Neural progenitor cell (in vitro differentiated cells): ENCODE data around the gene UBR4. TPM values are rescaled to one million over a fixed set of nuclear protein-coding genes. Genes with fewer than 3 reads are reported as not detected.

Experiments used
- DNase-seq: peaks from one replicate; pipeline ENCODE4 v3.0.0-alpha.2; 2016; ENCODE audit warnings: low spot score
- H2AFZ ChIP-seq: fragments of 200-600 bp; sonication (generic); replicated peaks from 2 replicates; pipeline ENCODE4 v1.6.1; 2016; ENCODE audit warnings: antibody characterized with exemption
- H3F3A ChIP-seq: fragments of 200-600 bp; sonication (generic); 2 replicates; pipeline ENCODE4 v1.6.1; 2016; ENCODE audit warnings: antibody characterized with exemption, low read depth
- H3K27ac ChIP-seq: fragments of 200-600 bp; sonication (generic); 2 replicates; pipeline ENCODE4 v1.5.1; 2016; ENCODE audit warnings: mild to moderate bottlenecking
- H3K27me3 ChIP-seq: fragments of 200-600 bp; sonication (generic); 2 replicates; pipeline ENCODE4 v1.6.1; 2016; ENCODE audit warnings: mild to moderate bottlenecking, moderate library complexity
- H3K36me3 ChIP-seq: fragments of 200-600 bp; sonication (generic); 2 replicates; pipeline ENCODE4 v1.5.1; 2016
- H3K4me1 ChIP-seq: fragments of 200-600 bp; sonication (generic); 2 replicates; pipeline ENCODE4 v1.6.1; 2016; ENCODE audit warnings: mixed run types
- H3K4me2 ChIP-seq: fragments of 200-600 bp; sonication (generic); 2 replicates; pipeline ENCODE4 v1.6.1; 2016
- H3K4me3 ChIP-seq: fragments of 200-600 bp; sonication (generic); 2 replicates; pipeline ENCODE4 v1.5.1; 2016
- H3K79me2 ChIP-seq: fragments of 200-600 bp; sonication (generic); 2 replicates; pipeline ENCODE4 v1.6.1; 2016; ENCODE audit warnings: low read depth
- H3K9ac ChIP-seq: fragments of 200-600 bp; sonication (generic); 2 replicates; pipeline ENCODE4 v1.6.1; 2016
- H3K9me3 ChIP-seq: fragments of 200-600 bp; sonication (generic); 2 replicates; pipeline ENCODE4 v1.5.1; 2016; ENCODE audit warnings: low read depth
- H4K20me1 ChIP-seq: fragments of 200-600 bp; sonication (generic); 2 replicates; pipeline ENCODE4 v1.6.1; 2016; ENCODE audit warnings: low read depth
- H3K27ac Mint-ChIP-seq: 3 replicates; pipeline ENCODE4 v1.8.0; 2021; ENCODE audit warnings: mixed read lengths
- H3K27me3 Mint-ChIP-seq: 2 replicates; pipeline ENCODE4 v1.8.0; 2022; ENCODE audit warnings: low read depth, mild to moderate bottlenecking, inconsistent platforms, moderate library complexity, mixed read lengths; ENCODE audit not compliant: insufficient read depth
- H3K36me3 Mint-ChIP-seq: 3 replicates; pipeline ENCODE4 v1.8.0; 2021; ENCODE audit warnings: mixed read lengths
- H3K4me1 Mint-ChIP-seq: 3 replicates; pipeline ENCODE4 v1.8.0; 2021; ENCODE audit warnings: mixed read lengths
- H3K4me3 Mint-ChIP-seq: 3 replicates; pipeline ENCODE4 v1.8.0; 2021; ENCODE audit warnings: mild to moderate bottlenecking, moderate library complexity, mixed read lengths
- H3K9me3 Mint-ChIP-seq: 3 replicates; pipeline ENCODE4 v1.8.0; 2020; ENCODE audit warnings: mixed read lengths
- EZH2 ChIP-seq: fragments of 200-600 bp; sonication (generic); IDR thresholded peaks from 2 replicates; pipeline ENCODE4 v1.6.1; 2017; ENCODE audit warnings: antibody characterized with exemption, mild to moderate bottlenecking, moderate library complexity
- EZH2phosphoT487 ChIP-seq: fragments of 200-600 bp; sonication (generic); IDR thresholded peaks from 2 replicates; pipeline ENCODE4 v1.6.1; 2017; ENCODE audit warnings: antibody characterized with exemption
- total RNA-seq: library from RNA; depleted of rRNA; stranded (reverse); fragments of >200 nt; gene quantifications from 2 replicates; pipeline ENCODE4 v1.2.3, GENCODE V29; 2015; ENCODE audit warnings: low replicate concordance
- TF ChIP-seq, protein P1 (sequence below): fragments of 200-600 bp; sonication (generic); IDR thresholded peaks from 2 replicates; pipeline ENCODE4 v1.5.1; 2017; ENCODE audit warnings: antibody characterized with exemption, mild to moderate bottlenecking

The UBR4 gene
- total RNA-seq, 1 donor from 2014 or later = 71.2 TPM

DNA sequence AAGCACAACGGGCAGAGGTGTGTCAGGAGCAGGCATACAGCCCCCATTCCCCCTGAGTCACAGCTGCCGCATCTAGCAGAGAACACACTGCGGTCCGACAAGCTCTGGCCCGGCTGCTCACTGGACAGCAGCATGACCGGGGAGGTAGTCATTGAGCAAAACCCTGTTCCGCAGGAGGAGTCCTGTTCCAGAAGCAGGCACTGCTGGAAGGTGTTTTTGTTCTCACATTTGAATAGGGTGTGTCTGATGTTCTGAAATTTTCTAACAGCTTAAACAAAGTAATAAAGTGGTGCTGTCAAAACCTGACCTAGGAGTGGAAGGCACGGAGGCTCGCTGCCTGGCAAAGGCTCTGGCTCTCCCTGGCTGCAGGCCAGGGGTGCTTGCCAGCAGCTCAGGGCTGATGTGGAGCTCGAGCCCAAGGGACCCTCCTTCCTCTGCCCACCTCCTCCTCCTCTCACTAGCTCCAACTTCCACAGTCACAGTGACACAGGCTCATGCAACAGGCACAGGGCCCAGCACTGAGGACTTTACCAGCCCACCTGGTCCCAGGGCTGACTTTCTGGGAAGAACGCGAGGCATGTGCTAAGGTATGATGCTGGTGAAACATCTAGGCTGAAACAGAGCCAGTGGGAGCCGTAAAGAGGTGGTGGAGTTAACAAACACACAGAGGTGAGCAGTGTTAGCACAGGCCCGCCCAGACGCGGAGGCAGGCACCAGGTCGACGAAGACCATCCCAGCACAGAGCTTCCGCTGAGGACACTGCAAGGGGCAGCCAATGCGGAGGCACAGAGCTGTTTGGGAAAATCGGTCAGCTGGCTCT is 135.0 kb downstream of the UBR4 start:
- peaks cover 2% of the 10 kb centered on the region for H4K20me1 ChIP-seq
- Mint-ChIP-seq H3K27ac (no peak overlapping the region), H3K27me3 (peaks cover 2% of the 10 kb centered on the region), H3K4me3 (no peak overlapping the region), H3K4me1 (peaks cover 9% of the 10 kb centered on the region), H3K36me3 (peaks cover 24% of the 10 kb centered on the region), H3K9me3 (no peaks in the 10 kb centered on the region)
- H3K36me3 ChIP-seq = no peaks in the 10 kb centered on the region
- no peak for DNase-seq
- H3K9ac ChIP-seq = no peak overlapping the region
- no peak overlapping the region for H3K4me3 ChIP-seq
- H3K4me1 ChIP-seq = no peaks in the 10 kb centered on the region
- no peak overlapping the region for H3K4me2 ChIP-seq
- H2AFZ ChIP-seq = no peak overlapping the region
- H3K27ac ChIP-seq = no peak overlapping the region
- no peaks in the 10 kb centered on the region for H3K79me2 ChIP-seq
- no peaks in the 10 kb centered on the region for H3F3A ChIP-seq
- TF ChIP-seq, protein P1, sequence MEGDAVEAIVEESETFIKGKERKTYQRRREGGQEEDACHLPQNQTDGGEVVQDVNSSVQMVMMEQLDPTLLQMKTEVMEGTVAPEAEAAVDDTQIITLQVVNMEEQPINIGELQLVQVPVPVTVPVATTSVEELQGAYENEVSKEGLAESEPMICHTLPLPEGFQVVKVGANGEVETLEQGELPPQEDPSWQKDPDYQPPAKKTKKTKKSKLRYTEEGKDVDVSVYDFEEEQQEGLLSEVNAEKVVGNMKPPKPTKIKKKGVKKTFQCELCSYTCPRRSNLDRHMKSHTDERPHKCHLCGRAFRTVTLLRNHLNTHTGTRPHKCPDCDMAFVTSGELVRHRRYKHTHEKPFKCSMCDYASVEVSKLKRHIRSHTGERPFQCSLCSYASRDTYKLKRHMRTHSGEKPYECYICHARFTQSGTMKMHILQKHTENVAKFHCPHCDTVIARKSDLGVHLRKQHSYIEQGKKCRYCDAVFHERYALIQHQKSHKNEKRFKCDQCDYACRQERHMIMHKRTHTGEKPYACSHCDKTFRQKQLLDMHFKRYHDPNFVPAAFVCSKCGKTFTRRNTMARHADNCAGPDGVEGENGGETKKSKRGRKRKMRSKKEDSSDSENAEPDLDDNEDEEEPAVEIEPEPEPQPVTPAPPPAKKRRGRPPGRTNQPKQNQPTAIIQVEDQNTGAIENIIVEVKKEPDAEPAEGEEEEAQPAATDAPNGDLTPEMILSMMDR = no peak
- TF ChIP-seq EZH2 (no peak), EZH2phosphoT487 (no peak)
- H3K27me3 ChIP-seq = no peaks in the 10 kb centered on the region
- no peaks in the 10 kb centered on the region for H3K9me3 ChIP-seq

DNA sequence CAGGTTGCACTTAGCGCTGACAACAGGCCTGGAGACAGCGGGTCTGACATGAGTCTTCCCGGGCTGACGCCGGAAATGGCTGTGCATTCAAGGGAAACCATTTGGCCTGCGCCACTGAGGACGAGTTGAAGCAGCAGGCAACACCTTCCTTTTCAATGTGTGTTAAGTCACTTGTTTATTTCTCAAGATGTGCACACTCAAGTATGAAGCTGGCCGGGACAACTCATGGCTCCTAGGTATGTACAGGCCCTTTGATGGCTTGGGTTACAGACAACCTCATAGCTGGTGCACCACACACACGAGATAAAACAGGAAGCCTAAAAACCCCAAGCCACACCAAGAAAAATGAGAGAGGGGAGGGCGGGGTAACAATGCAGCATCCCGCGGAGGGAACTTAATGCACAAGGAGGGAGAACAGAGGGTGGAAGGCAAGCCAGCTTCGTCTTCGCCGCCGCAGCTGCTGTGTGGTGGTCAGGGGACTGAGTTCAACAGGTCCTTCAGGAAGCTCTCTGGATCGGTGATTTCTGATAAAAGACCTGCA is 135.6 kb downstream of the UBR4 start:
- H3K9me3 Mint-ChIP-seq = no peaks in the 10 kb centered on the region
- peaks cover 9% of the 10 kb centered on the region for H3K4me1 Mint-ChIP-seq
- TF ChIP-seq EZH2 = no peak
- no peak for TF ChIP-seq EZH2phosphoT487
- TF ChIP-seq, protein P1 = no peak
- DNase-seq = no peak
- H3K27ac ChIP-seq = no peak overlapping the region
- no peak overlapping the region for H2AFZ ChIP-seq
- H4K20me1 ChIP-seq = no peaks in the 10 kb centered on the region
- no peaks in the 10 kb centered on the region for H3K36me3 ChIP-seq
- H3K4me1 ChIP-seq = no peaks in the 10 kb centered on the region
- no peaks in the 10 kb centered on the region for H3K27me3 Mint-ChIP-seq
- H3K4me3 ChIP-seq = no peak overlapping the region
- no peaks in the 10 kb centered on the region for H3K79me2 ChIP-seq
- no peaks in the 10 kb centered on the region for H3K27me3 ChIP-seq
- peaks cover 24% of the 10 kb centered on the region for H3K36me3 Mint-ChIP-seq
- no peak overlapping the region for H3K9ac ChIP-seq
- H3K9me3 ChIP-seq = no peaks in the 10 kb centered on the region
- no peak overlapping the region for H3K4me3 Mint-ChIP-seq
- no peaks in the 10 kb centered on the region for H3F3A ChIP-seq
- H3K27ac Mint-ChIP-seq = no peak overlapping the region
- no peak overlapping the region for H3K4me2 ChIP-seq

DNA sequence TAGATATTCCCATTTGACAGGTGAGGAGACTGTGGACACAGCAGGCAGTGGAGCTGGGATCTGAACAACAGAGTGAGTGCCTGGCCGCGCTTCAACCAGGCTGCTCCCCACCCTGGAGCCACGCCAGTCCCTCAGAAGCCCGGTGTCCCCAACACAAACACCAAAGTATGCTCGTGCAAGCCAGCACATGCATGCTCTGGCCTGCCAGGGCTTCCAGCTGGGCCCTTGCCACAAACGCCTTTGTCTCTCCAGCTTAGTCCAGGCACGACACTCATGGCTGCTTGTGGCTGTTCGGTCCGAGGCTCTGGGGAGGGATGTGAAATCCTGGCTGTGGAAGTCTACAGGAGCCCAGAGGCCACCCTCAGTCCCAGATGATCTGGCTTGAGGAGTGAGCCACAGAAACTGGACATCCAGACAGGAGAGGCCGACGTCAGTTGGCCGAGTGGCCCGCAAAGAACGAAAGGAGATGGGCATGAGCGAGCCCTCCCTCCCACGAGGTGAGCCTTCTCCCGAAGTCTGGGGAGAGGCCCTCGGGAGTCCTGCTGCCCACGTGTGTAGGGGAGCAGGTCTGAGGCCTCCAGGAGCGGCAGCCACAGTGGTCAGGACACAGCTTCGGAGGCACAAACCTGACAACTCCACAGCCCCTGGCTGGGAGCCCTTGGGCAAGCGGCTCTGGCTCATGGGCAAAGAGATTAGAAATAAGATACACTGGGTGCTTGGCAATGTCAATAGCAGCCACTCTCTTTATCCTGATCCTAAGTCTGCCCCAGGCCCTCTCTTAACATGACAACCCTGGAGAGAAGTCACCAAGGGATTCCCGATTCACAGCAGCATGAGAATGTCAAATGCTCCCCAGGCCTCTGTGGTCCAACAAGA is 136.5 kb downstream of the UBR4 start:
- Histone ChIP-seq H4K20me1 (no peaks in the 10 kb centered on the region), H3K9ac (no peak overlapping the region), H3K4me2 (no peak overlapping the region), H3K36me3 (no peaks in the 10 kb centered on the region), H3K27ac (no peak overlapping the region), H3K4me1 (no peaks in the 10 kb centered on the region), H3K4me3 (no peak overlapping the region), H2AFZ (no peak overlapping the region), H3K79me2 (no peaks in the 10 kb centered on the region), H3F3A (no peaks in the 10 kb centered on the region), H3K27me3 (no peaks in the 10 kb centered on the region), H3K9me3 (no peaks in the 10 kb centered on the region)
- H3K27ac Mint-ChIP-seq = no peak overlapping the region
- no peaks in the 10 kb centered on the region for H3K9me3 Mint-ChIP-seq
- peaks cover 9% of the 10 kb centered on the region for H3K4me1 Mint-ChIP-seq
- peaks cover 24% of the 10 kb centered on the region for H3K36me3 Mint-ChIP-seq
- DNase-seq = no peak
- H3K4me3 Mint-ChIP-seq = no peak overlapping the region
- peaks cover 2% of the 10 kb centered on the region for H3K27me3 Mint-ChIP-seq
- no peak for TF ChIP-seq EZH2
- TF ChIP-seq EZH2phosphoT487 = no peak
